Central memory CD4-positive, alpha-beta T cell (primary cell): ENCODE results near the gene TOMM20L.

Source experiments
- DNase-seq: peaks from one replicate; pipeline ENCODE4 v3.0.0; 2022

The TOMM20L gene

GRCh38 chr14:58427281-58428117, 31.8 kb downstream of the TOMM20L start, which contains the start of the genes KIAA0586 and TIMM9:
Gene KIAA0586, plus strand, starts transcription at chr14:58427719. Its CDS starts 546 bp downstream, at chr14:58428265.
Gene TIMM9, minus strand, starts transcription at chr14:58427531. Its CDS starts 15,586 bp downstream, at chr14:58411945.
- DNase-seq = peak; percentile 98

- no peak for DNase-seq
Measured at GRCh38 chr14:58428118-58428683, 32.5 kb downstream of the TOMM20L start.

- no peak for DNase-seq
Measured at GRCh38 chr14:58430156-58430555, 34.4 kb downstream of the TOMM20L start.

- DNase-seq = no peak
Measured at GRCh38 chr14:58439476-58439875, 43.7 kb downstream of the TOMM20L start.

GRCh38 chr14:58444627-58445026, 48.9 kb downstream of the TOMM20L start:
- DNase-seq = no peak

- no peak for DNase-seq
Measured at GRCh38 chr14:58455593-58456265, 60.0 kb downstream of the TOMM20L start.
